ENCODE results near the gene UFSP2.

UFSP2 gene

DNA sequence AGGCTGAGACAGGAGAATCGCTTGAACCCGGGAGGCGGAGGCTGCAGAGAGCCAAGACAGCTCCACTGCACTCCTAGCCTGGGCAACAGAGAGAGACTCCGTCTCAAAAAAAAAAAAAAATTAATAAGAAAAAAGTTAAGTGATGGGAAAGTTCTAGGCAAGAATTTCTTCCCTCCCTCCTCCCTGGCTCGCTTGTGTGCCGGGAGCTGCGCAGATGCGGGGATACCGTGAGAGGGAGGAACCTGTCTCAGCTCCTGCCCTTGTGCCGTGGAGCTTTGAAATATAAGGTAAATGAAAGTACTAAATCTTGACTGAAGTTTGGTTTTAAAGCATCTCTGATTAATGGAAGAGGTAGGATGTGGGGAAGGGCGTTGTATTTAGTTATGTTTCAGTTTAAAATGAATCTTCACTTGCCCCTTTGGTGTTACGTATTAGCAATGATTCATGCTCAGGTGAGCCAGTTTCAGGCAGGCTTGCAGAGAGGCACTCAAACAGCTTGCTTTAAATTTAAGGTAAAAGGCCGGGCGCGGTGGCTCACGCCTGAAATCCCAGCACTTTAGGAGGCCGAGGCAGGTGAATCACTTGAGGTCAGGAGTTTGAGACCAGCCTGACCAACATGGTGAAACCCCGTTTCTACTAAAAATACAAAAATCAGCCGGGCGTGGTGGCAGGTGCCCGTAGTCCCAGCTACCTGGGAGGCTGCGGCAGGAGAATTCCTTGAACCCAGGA, 1.4 kb upstream of the UFSP2 start:
- DNase-seq: no peak

DNA sequence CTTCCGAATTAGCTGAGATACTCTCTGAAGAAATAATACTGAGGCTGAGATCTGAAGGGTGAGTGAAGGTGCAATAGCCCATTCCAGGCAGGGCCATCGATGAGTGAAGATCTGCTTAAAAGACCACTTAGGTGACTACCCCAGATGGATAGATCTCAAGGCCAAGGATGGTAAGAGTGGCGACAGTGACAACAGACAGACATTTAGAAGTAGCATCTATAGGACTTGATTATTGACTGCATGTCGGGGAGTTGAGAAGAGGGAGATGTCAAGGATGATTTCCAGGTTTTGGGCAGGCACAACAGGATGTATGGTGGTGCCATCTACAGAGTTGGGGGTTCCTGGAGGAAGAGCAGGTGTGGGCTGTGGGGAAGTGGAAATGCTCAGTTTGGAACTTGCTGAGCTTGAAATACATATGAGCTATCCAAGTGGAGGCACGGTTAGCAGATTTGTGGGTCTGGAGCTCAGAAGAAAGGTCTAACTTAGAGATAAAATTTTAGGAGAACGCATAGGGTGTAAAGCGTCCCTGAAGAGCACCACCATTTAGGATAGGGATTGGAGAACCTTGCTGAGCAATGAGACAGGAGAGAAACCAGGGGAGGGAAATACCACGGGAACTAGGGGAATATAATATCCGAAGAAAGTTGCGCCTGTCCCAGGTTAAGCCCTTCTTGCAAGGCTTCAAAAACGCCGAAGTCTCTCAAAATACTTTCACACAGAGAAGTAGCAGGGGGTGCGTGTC, 688 bp downstream of the UFSP2 start:
- peak in 1 of 2 donors; percentile 8 for DNase-seq

DNA sequence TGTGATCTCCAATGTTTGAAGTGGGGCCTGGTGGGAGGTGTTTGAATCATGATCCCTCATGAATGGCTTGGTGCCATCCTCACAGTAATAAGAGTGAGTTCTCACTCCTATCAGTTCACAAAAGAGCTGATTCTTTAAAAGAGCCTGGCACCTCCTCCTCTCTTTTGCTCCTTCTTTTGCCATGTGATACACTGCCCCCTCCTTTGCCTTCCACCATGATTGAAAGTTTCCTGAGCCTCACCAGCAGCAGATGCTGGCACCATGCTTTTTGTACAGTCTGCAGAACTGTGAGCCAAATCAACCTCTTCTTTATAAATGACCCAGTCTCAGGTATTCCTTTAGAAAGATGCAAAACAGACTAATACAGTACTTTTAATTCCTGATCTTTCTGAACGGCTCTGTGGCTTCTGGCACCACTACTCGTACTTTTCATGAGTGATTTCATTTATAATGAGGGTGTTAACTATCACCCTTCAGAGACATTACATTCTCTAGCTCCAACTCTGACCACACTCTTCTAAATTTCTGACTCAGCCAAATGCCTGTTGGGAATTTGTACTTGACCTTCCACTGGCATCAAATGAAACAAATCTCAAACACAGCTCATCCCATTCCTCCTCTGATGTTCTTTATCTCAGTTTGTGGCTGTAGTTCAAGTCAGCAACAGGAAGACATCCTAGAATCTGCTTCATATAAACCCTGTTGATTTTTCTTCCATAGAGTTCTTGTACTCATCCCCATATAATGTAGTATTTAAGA, 4.2 kb downstream of the UFSP2 start:
- no peak for DNase-seq

DNA sequence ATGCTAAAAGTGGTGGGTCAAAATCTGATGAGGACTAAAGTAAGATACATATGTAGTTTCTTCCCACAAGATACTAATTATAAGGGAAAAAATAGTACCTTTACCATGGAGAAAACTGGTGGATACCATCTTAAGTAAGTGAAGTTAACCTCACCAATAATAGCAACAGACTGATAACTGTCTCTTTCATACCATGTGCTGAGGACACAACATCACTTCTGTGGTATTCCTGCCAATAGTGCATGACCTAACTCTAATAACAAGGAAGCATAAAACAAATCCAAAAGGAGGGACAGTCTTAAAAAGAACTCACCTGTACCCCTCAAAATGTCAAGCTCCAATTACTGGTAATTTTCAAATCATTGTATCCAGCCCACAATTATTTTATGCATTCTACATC, 8.8 kb downstream of the UFSP2 start:
- no peak for DNase-seq

DNA sequence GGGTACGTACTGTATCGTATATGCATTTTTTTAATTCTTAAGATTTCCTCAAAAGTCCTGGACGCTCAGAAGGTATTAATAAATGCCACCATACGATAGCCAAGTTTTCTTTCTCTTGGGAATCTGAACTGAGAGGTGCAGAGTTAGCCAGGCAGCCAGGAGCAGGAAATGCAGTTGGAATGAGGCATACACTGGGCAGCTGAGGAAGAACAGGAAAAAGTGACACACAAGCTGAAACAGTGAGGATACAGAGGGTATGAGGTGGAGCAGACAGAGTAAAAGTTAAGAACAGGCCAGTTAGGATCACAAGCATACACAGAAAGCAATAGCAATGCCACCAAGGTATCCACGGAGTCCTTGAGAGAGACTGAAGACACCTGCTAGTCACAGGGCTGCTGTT, 13.4 kb downstream of the UFSP2 start:
- DNase-seq: no peak

DNA sequence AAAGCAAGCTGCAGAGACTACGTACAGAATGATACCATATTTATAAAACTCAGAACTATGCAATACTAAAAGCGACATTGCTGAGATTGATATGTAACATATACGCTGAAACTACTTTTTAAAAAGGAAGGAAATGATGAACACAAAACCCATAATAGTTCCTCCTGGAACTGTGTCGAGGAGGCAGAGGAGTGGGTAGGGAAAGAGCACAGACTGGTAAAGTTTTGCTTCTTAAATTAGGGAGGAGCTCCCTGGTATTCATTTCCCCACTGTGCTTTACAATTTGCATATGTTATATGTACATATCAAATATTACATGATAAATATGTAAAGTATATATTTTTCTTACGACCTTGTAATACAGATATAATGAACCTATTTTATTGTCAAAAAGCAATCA, 13.9 kb downstream of the UFSP2 start:
- DNase-seq: no peak

DNA sequence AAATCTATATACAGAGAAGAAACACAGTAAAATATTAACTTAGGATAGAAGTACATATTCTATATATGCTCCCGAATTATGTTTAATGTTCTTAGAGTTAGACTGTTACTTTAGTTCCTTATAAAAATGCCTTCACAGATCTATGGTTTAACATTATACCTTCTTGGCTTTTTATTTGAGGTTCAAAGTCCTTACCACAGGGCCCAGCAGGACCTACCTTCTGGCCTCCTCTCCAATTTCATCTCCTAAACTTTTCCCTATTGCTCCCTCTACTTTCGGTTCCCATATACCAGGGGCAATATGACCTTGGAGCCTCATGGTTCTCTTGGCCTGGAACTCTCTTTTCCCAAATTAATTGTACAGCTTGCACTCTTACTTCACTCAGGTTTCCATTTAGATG, 17.3 kb downstream of the UFSP2 start:
- no peak for DNase-seq

DNA sequence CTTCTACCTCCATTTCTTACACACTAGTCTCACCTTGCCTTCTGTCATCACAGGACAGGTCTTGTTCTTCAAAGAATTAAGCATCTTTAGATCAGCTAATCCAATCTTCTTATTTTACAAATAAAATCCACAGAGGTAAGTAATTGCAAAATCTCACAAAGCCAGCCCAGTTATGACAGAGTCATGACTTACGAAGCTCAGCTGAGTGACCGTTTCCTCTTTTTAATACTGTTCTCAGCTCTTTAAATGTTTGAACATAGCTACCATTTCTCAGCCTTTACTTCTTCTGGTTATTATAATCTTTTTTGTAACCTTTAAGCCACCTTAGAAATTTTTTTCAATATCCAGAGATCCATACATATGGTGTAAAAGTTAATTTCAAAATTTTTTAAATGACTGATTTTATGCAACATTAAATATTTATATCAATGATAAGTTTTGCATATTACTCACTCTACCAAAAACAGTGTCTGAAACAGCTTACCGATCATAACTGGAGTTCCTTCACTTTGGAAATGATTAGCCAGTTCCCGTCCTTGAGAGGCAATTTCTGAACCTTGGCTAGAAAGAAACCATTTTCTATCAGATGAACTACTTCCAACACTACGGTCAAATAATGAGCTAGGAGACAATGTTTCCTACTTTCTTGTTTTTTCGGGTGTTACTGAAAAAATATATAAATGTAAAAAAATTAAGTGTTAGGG, 20.3 kb downstream of the UFSP2 start:
- no peak for DNase-seq

DNA sequence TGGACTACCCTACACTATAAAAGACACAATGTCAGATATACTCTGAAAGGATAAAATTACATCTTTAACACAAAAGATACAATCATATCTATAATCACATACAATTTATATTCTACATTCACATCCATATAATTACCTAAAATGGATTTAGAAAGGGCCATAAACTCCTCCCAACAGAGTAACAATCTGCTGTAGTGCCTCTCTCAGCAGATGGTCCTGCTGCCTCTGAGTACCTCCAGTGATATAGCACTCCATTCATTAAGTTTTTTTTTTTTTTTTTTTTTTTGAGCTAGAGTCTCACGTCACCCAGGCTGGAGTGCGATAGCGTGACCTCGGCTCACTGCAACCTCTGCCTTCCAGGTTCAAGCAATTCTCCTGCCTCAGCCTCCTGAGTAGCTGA, 21.7 kb downstream of the UFSP2 start:
- no peak for DNase-seq

DNA sequence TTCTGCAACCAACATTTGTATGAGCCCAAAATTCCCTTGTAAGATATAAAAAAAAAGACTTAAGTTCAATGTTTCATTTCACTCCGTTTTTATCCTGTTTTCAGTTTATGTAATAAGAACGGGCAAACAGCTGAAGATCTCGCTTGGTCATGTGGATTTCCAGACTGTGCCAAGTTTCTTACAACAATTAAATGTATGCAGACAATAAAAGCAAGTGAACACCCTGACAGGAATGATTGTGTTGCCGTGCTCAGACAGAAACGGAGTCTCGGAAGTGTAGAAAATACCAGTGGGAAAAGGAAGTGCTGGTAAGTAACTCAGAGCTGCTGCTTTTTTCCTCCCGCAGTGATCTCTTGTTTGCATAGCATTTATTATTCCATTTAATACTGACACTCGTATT, 26.3 kb downstream of the UFSP2 start:
- DNase-seq: no peak

DNA sequence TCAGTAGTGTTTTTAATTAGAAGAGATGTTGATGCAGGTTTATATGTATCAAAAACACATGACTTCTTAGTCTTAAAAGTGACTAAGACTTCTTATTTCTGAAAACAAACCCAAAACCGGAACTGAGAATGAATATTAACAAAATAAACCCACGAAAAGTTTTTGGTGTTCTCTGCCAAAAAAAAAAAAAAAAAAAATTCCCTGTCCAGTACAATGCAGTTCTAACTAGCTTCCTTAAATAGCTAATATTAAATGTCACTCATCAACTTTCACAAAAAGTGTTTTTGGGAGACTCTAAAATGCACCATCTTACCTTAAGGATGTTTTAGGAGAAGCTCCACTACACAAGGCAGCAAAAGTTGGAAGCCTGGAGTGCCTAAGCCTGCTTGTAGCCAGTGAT, 27.1 kb downstream of the UFSP2 start:
- no peak for DNase-seq

DNA sequence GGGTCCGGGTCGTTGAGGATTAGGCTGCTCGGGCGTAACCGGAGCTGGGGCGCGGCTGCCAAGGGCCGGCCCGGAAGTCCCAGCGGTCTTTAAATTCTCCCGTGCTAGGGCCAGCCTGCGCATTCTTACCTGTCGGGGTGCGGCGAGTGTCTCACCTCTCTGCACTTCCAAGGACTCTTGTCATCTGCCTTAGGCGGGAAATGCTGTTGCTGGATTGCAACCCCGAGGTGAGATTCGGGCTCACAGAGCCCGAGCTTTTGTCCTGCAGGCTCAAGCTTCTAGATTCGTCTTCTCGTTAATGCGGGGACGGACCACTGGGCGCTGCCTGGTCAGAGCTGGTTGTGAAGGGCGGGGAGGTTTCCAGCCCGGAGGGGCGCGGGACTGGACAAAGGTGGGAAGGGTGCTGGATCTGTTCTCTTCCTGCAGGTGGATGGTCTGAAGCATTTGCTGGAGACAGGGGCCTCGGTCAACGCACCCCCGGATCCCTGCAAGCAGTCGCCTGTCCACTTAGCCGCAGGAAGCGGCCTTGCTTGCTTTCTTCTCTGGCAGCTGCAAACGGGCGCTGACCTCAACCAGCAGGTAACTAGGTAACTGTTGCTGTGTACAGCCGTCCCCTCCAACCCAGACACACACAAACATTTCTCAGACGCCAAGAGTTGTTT, 28.9 kb downstream of the UFSP2 start, which contains the start of gene ANKRD37:
Gene ANKRD37 (plus strand): TSS at position 118 of the 662 bp plus-strand sequence. CDS start 83 bp downstream, at position 201.
- DNase-seq: no peak

DNA sequence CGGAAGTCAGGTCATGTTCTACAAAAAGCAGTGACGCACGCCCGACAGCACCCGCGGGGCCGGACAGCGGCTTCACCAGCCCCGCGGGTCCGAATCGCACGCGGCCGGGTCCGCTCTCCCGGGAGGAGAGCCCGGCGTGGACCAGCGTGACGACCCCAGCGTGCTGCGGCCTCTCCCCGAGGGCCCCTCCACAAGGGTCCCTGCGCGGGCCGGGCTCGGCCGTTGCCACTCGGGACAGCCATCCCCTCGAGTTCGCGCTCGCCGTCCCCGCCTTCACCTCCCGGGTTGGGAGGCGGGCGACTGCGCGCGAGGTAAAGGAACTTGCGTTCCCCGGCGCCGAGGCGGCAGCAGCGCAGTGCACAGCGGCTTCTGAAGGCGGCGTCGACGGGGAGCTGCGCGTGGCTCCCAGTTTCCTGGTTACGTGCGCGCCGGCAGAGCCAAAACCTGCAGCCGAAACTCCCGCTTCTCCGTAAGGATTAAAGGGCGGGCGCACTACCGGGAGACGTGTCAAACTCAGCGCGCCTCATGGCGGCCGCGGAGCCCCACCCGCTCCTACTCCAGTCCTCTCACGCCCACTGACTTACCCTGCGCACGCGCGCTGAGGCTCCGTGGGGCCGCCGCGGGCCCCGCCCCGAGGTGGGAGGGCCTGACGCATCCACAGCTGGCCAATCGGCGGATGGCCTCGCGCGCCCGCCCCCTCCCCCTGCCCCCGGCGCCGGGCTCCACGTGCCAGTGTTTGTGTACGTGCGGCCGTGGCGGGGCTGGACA, 29.6 kb downstream of the UFSP2 start:
- peak; percentile 97 to 98 for DNase-seq

DNA sequence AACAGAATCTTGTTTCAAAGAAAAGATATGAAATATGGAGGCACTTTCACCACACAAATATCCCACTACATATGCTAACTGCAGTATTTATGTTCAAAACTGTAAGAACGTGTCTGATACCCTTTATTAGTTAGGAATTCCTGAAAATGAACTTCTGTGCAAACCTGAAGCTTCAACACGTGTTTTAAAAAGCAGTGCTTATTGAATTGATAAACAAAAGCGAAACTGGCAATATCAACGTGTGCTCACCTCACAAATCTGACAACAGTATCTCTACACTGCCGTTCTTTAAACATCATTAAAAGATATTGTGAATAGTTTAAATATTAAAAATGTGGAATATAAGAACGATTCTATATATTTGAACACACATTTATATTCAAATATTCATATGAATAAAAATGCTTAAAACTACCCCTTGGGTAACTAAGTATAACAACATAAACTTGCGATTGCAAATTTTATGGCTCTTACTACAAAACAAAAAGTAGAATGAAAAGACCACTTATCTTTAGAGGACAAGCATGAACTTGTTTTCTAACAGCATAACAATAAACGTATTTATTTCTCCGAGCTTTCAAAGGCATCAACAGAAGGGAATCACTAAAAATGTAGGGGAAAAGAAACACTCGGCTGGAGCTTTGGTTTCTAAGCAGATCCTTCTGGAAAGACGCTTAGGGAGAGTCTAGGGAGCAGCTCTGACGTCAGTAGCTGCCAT, 30.4 kb downstream of the UFSP2 start, which contains the start of gene LRP2BP:
Gene LRP2BP (minus strand): TSS at position 687 of the 718 bp plus-strand sequence. CDS start 17,738 bp downstream, outside the sequence.
- DNase-seq: peak in 1 of 2 donors; percentile 66

DNA sequence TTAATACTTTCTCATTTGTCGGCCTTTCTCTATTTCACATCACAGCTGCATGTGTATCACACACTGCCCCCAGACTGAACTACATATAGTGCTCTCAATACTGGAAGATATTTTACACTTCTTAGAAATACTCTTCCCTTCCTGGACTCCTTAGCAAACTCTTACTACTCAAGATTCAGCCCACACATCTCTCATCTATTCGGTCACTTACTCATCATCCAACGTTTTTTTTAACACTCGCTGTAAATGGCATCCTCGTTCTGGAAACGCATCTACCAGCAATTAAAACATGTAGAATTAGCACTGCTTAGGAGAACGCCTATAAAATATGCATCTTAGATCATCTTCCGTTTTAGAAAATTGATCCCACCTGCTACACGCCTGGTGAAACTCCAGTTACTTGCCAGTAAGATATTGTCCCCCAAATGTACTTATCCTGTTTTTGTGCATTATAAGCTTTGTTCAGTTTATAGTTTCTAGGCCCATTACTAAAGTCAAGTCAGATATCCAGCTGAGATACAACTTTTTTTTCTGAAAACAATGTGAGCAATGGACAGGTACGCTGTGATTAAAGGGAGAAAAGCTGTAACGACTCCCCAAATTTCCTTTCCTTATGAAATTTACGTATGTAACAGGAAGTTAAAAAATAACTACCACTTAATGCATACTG, 31.1 kb downstream of the UFSP2 start:
- peak in 1 of 2 donors; percentile 49 for DNase-seq

DNA sequence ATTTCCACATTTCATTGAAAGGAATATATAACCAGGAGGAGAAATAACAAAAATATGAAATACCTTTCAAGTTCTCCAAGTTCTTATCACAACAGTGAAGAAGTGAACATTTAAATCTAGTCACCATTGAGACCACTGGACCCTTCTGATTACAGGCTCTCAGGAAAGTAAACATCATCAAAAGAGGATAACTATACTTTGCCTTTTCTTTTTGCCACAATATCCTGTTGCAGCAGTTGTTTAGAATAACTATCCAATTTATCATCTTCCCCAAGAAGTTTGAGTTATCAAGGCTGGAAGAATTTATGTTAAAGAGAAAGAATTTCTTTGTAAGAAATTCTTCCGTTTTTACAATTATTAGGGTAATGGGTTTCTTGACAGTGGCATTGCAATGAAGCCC, 33.6 kb downstream of the UFSP2 start:
- DNase-seq: no peak

DNA sequence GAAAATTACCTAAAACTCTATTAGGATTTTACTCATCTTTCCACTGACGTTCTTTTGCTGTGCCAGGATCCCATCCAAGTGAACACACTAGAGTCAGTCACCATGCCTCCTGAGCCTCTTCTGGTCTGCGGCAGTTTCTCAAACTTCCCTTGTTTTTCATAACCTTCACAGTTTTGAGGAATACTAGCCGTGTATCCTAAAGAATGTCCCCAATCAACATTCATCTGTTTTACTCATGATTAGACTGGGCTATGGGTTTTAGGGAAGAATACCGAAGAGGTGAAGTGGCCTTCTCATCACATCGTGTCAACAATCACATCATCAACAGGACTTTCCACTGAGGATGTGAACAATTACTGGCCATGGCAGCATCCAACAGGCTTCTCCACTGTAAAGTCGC, 34.8 kb downstream of the UFSP2 start:
- DNase-seq: no peak

DNA sequence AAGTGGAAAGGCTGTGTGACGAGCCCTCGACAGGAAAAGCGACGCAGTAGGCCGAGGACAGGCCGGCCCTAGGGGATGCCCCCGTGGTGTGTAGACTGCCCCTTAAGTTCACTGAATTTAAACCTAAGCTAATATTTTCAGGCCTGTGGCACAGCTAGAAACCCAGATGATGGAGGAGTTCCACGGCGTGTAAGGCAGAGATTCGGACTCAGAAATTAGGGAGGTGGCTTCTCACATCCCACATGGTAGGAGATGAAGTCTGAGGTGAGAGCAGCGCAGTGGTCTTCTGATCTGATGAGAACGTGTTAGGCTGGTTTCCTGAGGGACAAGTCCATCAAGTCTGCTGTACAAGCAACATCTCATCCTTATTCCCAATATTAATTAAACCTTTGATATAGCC, 37.8 kb downstream of the UFSP2 start:
- no peak for DNase-seq

DNA sequence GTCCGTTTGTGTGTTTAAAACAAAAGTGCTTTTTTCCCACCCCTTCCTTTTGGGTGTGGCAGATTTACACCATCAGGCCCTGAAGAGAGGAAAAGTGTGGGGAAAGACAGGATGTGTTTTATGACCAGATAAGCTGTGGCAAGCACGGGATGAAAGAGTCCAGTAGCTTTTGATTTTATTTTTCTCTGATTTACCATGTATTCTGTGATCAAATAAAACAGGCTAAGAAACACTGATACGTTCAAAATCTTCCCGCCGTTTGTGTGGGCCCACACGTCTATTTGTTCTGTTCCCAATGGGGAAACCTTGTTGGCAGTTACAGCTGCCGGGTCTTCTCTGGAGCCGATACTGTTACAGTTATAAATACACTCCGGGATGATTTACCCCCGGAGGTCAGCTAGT, 40.8 kb downstream of the UFSP2 start:
- no peak for DNase-seq

DNA sequence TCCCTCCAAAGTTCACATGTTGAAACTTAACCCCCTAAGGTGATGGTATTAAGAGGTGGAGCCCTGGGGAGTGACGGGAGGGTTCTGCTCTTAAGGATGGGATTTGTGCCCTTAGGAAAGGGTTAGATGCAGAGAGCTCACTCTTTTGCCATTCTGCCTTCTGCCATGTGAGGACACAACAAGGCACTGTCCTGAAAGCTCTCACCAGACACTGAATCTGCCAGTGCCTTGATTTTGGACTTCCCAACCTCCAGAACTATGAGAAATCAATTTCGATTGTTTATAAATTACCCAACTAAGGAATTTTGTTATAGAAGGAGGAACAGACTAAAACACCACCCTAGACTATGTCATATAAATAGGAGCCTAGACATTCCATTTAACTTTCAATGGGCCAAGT, 41.7 kb downstream of the UFSP2 start:
- no peak for DNase-seq
